Glomerular endothelial cell (primary cell): ENCODE measurements around the gene MPST. TPM values are rescaled to one million over a fixed set of nuclear protein-coding genes. Genes with fewer than 3 reads are reported as not detected.

ENCODE experiments used
- DNase-seq: peaks from one replicate; pipeline ENCODE4 v3.0.0-alpha.2; 2011; ENCODE audit warnings: low read depth, low spot score; ENCODE audit errors: extremely low read depth
- total RNA-seq: library from RNA; depleted of rRNA; stranded (reverse); fragments of >200 nt; gene quantifications from 2 replicates; pipeline ENCODE4 v1.2.3, GENCODE V29; 2015

The MPST gene
- total RNA-seq, 1 donor from 2014 or later: 165 TPM

DNA sequence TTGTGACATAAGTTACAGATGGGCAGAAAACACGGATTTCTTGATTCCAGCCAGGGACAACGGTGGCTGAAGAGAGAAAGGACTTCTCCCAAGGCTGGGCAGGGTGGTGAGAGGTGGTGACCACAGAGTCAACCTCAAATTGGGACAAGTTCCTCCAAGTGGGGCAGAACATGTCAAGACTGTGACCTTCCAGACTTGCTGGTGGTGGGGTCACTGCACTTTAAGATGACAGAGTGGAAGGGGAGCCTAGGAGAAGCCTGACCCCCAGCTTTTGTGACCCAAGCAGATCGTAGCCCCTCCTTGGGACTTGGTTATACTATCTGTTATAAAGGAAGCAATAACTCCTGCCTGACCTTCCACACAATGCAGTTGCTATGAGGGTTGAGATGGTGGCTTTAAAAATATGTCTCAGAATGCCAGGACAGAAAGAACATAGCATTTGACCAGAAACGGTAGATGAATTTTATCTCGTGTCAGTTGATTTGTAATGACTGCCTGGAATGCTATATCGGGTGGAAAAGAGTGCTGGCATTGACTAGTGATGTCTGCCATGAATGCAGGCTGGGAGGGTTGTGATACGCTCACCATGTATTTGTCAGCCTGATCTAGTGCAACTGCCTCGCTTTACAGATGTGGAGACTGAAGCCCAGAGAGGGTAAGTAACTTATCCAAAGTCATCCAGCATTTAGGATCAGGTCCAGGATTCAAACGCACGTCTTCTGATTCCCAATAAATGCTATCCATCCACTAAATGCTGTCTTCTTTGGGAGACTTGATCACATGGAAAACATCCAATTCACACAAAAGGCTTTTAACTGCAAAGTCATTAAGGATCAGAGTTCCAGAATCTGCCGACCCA lies 18.6 kb upstream of the MPST start:
- DNase-seq: no peak

DNA sequence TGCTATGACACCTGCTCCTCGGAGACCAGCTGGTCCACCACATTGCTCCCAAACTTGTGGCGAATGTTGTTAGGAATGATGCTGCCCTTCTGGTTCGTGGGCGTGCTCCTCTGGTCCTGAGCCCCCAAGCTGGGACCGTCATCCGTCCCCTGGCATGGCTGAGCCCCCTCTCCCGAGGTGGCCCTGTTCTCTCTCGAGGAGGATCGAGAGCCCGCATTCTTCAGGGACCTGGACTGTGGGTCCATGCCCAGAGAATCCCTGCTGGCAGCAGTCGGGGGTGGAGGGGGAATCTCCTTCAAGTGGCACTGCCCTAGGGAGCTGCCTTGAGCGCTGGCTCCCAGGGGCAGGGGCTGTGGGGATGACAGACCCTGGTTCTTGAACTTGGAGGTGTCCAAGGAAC lies 17.7 kb upstream of the MPST start:
- no peak for DNase-seq

DNA sequence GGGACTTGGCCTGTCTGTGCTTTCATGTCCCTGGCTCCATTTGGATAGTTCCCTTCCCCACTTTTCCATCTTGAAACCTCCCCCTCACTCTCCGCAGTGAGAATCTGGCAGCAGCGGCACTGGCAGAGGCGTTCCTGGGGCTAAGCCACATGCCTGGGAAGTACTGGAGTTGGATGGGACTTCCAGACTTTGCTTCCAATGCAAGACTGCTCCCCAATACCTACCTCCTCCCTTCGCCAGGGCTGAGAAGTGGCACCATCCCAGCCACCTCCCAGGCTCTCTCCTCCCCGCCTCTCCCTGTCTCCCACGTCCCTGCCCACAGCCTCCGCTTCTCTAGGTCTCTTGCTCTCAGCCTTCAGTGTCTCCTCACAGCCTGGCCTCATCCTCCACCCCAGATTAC lies 16.9 kb upstream of the MPST start:
- no peak for DNase-seq

DNA sequence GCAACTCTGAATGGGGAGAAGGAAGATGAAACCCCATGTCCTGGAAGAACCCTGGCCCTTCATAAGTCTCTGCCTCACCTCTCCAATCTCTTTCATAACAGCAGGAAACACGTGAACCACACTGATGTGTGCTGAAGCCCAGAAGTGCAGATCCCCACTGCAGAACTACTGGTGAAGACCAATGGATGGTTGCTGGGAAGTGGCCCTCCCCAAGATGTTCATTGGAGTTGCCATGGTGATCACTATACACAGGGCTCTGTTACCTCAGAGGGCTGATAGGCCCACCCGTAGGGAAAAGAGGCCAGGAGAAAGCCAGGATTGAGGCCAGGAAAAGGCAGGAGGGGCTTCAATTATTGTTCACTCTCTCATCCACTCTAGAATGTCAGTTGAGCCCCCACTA lies 11.9 kb upstream of the MPST start:
- DNase-seq: no peak

DNA sequence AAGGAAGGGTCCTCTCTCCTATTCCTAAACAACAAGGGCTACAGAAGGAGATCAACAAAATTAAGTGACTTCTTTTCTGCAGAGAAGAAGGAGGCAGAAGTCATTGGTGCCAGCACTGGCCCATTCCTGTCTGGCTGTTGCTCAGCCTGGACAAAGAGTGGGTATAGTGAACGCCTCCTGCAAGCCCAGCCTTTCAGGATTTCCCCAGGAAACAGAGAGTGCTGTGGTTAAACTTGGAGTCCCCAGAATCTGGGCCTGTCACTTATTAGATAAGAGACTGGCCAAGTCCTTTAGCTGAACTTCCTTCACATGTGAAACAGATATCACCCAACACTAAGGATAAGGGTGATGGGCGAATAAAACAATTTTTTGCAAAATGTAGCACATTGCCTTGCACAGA lies 11.2 kb upstream of the MPST start:
- DNase-seq: peak; percentile 41

DNA sequence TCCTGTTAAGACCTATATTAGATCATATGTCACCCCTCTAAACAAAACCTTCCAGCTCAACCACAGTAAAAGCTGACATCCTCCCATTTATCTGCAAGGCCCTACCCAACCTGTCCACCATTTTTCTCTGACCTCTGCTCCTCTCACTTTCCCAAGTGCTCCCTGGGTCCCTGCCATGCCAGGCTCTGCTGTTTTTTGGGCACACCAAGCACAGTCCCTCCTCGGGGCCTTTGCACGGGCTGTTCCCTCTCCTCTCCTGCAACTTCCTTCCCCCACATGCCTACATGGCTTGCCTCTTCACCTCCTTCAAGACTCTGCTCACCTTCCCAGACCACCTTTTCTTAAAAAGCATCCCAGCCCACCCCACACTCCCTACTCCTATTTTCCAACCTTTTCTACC lies 10.1 kb upstream of the MPST start:
- DNase-seq: no peak

DNA sequence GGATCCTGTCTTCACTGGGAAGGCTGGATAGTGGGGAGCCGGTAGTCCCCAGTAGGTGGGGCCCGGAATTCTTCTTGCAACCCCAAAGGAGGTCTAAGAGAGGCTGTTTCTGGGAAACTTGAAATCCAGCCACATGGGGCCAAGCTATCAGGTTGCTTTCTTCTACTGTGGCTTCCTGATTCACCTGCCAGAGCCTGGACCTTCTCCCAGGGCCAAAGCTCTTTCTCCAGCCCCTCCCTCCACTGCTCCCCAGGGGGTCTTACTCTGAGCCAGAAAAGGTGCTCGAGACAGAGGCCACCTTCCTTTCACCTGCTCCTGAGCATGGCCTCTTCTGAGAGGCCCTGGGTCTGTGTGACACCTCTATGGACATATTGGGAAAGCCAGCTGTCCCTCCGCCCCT lies 9.4 kb upstream of the MPST start:
- no peak for DNase-seq

DNA sequence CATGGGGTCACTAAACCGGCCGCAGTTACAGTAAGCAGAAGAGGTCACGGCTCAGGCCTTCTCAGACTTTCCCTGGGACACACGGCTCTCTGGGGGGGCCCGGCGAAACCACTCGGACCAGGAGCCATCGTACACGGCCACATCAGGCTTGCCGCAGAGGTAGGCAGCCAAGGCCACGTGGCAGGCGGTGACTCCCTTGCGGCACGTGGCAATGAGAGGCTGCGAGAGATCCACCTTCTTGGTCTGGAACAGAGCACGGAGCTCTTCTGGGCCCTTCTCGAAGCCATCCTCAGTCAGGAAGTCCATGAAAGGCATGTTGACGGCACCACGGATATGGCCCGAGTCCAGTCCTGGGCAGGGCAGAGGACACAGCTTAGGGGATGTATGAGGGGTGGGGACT lies 8.6 kb upstream of the MPST start:
- no peak for DNase-seq

DNA sequence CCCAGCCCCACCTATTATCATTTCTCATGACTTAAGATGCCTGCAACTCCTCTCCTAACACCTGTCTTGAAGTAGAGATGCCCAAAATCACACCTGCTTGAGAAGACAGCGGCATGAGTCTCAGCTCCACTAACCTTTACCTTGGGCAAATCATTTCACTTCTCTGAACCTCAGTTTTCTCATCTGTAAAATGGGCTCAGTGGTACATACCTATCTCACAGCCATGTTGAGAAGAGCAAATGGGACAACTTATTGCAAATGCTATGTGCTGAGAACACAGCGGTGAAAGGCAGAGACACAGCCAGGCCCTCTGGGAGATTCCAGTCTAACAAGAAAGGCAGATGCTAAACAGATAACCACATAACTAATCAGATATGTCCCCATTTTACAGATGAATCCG lies 8.1 kb upstream of the MPST start:
- no peak for DNase-seq

DNA sequence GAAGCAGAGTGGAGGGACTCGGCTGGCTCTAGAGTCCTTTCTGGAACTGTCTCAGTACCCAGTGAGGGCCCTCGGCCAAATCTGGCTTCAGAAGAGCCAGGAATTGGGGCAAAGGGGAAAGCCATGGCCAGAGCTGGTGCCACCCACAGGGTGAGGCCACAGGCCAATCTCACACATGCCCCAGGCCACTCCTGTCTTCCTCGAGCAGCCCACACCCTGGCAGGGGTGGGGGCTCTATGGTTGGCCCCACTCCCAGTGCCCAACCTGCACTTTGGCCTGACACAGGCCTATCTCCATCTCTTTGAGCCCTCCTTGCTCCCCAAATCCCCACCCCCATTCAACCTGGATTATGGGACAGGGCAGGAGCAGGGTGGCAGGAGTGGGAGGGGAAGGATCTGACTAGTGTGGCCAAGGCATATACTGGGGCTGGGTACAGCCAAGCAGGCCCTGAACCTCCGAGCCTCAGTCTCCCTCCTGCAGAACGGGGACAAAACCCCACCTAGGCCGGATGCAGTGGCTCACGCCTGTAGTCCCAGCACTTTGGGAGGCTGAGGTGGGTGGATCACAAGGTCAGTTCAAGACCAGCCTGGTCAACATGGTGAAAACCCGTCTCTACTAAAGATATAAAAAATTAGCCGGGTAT lies 7.2 kb upstream of the MPST start:
- DNase-seq: no peak

DNA sequence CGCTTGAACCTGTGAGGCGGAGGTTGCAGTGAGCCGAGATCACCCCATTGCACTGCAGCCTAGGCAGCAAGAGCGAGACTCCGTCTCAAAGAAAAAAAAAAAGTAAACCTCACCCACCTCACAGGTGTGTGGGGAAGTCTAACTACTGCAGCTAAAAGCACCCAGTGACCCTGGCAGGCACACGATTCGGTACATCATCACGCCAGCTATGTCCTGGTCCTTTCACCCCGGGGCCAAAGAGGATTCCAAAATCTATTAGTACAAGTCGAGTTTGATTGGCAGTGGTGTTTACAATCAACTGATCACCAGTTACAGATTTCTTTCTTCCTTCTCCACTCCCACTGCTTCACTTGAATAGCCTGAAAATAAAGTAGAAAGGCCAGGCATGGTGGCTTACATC lies 6.6 kb upstream of the MPST start:
- DNase-seq: no peak

DNA sequence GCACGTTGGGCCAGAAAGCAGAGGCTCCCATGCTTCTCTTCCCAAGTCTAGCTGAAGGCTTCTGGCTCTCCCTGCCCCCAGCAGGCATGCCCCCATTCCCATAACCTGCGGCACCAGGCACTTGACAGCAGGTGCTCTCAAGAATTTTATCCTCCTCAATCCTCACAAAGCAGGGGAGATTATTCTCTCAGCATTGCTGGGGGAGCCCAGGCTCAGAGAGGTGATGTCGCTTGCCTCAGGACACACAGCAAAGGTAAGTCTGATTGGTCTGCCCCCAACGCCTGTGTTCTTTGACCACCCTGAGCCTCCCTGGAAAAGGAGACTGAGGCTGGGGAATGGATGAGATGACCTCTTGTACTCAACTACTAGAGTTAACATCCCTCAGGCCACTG lies 5.1 kb upstream of the MPST start:
- DNase-seq: no peak

DNA sequence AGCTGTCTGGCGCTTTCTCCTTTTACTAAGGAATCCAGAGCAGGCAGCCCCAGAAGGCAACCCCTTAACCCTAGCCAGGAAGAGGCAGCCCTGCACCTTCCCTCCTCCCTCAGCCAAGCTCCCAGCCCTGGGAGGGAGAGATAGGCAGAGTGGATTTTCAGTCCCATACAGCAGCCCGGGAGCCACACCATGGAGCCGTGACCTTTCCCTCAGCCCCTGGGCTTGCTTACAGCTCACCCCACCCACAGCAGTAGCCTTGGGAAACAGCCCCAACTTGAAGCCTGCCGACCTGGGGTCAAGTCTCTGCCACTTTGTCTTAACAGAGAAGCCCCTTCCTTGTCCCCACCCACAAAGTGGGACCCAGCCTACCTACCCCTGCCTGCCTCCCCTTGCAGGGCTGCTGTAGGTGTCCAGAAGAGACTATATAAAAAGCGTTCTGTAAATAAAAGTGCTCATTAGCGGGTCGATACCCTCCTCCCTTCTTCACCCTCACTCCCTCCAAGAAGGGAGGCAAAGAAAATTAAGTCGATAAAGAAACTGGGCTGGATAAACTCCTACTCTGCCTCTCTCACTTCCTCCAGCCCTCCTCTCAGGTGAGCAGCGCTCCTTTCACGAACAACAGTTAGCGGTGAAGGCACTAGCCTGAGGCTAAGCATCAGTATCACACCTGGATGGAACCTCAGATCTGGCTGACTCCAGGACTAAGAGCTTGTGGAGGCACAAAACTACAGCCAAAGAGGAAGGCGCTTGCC lies 4.5 kb upstream of the MPST start:
- DNase-seq: no peak

DNA sequence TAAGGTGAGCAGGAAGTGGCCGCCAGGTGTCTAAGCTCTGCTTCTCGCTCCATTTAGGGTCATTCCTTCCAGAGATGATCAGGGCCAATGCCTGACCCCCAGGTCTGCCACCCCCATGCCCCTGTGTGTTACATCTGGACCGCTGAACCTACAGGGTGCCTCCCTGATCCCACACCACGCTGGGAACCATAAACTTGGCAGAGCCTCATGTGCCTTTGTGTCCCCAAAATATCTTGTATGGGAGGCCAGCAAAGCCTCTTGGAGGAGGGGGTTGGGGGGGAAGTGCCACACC lies 4.0 kb upstream of the MPST start:
- DNase-seq: no peak

DNA sequence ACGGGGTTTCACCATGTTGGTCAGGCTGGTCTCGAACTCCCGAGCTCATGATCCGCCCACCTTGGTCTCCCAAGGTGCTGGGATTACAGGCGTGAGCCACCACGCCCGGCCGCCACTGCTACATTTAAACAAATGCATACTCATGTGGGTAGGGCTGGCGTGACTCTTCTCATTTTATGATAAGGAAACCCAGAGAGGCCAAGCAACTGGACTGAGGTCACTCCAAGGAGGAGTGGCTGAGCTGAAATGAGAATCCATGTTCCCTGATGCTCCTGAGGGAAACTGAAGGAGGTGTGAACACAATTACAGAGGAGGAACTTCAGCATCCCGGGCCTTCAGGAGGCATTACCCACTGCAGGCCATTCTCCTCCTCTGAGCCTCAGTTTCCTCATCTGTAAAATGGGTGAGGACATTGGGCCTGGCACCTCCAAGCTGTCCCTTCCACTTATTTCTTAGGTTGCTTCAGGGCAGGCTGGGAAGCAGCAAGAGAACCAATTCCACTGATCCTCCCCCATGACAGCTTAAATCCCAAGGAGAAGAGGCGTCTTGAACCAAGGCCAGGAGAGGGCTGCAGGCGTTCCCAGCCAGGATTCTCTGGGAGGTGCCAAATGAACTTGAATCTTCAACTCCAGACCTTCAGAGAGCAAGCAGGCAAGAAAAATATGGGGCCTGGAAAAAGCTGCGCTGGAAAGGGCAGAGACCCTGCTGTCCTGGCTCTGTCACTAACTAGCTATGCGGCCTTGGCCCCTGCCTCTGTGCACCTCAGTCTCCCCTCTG lies 3.2 kb upstream of the MPST start:
- DNase-seq: no peak

DNA sequence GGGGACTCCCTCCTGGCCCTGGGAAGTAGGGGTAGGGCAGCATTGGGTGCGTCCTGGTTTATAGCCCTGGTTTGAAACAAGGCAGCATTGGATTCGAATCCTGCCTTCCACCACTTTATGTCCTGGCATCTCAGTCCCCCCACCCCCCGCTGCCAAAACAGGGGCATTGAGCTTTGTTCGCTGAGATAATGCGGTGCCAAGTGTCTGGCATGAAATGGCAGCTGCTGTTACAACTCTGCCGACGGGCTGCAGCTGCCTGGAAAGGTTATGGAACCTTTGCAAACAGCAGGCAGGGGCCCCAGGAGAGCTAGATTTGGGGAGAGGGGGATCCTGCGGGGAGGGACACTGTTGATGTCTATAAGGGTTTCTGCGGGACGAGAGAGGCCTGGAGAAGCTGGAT lies 2.2 kb upstream of the MPST start:
- no peak for DNase-seq

DNA sequence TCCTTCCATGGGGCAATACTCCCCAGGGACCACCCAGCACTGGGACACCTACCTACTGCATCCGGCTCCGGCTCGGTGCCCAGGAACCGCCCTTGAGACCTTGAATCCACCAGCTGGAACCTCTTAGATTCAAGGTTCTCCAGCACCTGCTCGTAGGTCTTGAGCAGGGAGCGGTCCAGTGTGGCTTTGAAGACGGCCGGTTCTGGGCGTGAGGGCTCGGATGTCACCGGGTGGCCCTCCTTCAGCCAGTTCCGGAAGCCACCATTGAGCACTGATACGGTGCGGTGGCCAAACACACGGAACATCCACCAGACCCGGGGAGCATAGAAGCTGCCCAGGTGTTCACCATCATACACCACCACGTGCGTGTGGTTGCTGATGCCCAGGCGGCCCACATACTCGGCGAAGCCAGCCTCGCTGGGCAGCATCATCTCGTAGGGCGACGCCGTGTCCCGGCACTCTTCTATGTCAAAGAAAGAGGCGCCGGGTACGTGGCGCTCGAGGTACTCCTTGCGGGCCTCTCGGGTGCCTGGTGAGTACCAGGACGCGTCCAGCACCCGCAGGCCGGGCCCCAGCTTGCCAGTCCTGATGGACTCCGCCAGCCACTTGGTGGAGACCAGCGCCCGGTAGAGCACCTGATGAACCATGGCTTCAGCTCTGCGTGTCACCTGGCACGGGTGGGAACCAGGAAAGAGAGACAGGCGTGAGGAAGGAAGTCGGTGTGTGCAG lies 1.3 kb upstream of the MPST start:
- DNase-seq: no peak

DNA sequence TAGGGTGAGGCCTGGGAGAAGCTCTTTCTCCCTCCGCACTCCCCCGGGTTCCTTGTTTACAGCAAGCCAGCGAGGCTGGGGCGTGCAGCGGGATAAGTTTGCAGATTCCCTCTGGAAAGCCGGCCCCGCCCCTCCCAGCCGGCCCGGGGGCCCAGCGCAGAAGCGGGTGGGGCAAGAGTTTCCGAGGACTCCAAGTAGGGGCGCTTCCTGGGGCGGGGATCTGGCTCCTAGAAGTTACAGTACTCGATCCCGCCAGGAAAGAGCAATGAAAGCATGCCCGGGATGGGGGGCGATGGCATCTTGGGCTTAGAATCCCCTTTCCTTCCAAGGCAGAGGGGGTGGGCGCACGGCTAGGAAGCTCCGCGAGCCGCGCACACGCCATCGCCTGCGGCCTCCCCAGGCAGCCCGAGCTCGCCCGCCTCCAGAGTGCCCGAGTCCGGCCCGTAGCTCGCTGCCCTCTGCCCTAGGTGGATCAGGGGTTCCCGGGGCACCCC lies 680 bp upstream of the MPST start:
- no peak for DNase-seq

DNA sequence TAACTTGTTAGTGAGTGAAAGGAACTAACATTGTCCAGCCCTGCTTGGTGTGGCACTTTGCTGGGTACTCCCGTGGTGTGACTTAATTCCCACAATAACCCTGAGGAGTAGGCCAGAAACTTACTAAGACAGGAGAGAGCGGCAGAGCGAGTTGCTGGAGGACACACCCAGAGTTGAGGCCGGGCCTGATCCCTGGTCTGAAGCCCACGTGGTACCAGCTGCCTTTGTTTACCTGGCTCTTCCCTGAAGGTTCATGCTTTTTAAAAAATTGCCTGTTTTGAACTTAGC lies 594 bp downstream of the MPST start:
- DNase-seq: no peak

DNA sequence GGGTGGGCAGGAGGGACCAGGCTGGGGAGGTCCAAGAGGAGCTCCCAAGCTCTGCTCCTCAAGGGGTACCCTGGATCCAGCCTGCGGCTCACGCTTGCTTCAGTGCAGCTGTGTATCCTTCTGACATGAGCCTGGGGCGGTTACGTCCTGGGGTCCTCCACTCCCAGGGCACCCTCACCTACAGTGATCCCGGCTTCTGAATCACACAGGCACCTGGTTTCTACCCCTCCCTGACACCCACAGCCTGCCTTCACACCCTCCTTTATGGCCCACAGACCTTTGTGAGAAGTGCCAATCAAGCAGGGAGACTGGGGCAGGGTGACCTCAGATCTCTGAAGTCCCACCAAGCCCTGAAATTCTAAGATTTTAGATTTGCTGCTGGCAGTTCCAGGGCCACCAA lies 1.5 kb downstream of the MPST start:
- no peak for DNase-seq
